Right atrium auricular region (tissue), 2 donors: Measurements from ENCODE around the gene BTBD7. TPM values are rescaled to one million over a fixed set of nuclear protein-coding genes. Genes with fewer than 3 reads are reported as not detected.

ENCODE experiments used
- DNase-seq: peaks from one replicate; pipeline ENCODE4 v3.0.0-alpha.2; 2019; ENCODE audit warnings: low spot score
- H3K27ac ChIP-seq, 2 donors: fragments of 200-600 bp; sonication (generic); 1 replicate in 1 of 2; 2 replicates in 1 of 2; pipeline ENCODE4 v1.5.1; 2016 to 2019
- H3K27me3 ChIP-seq, 2 donors: fragments of 200-600 bp; sonication (generic); one replicate each; pipeline versions ENCODE4 v1.5.1 to v1.6.0; 2017 to 2019
- H3K36me3 ChIP-seq: fragments of 200-600 bp; sonication (generic); one replicate; pipeline ENCODE4 v1.5.1; 2016
- H3K4me1 ChIP-seq, 2 donors: fragments of 200-600 bp; sonication (generic); one replicate each; pipeline versions ENCODE4 v1.5.1 to v1.6.0; 2017 to 2019
- H3K4me3 ChIP-seq, 2 donors: fragments of 200-600 bp; sonication (generic); 1 replicate in 1 of 2; 2 replicates in 1 of 2; pipeline ENCODE4 v1.5.1; 2017 to 2019; ENCODE audit warnings: mild to moderate bottlenecking in 1 of 2, moderate library complexity in 1 of 2
- H3K9me3 ChIP-seq, 2 donors: fragments of 200-600 bp; sonication (generic); one replicate each; pipeline ENCODE4 v1.5.1; 2019
- total RNA-seq, 2 donors: library from RNA; depleted of rRNA; stranded (reverse); fragments of >200 nt; gene quantifications; one replicate each; pipeline ENCODE4 v1.1.0, GENCODE V29; 2016
- TF ChIP-seq, protein P1 (sequence below), 2 donors: fragments of 200-600 bp; sonication (generic); IDR thresholded peaks; one replicate each; pipeline ENCODE4 v1.5.1; 2019; ENCODE audit warnings: antibody characterized with exemption in 2 of 2

Gene BTBD7
- total RNA-seq, 2 donors from 2014 or later = 13.3 to 17.6 TPM

DNA sequence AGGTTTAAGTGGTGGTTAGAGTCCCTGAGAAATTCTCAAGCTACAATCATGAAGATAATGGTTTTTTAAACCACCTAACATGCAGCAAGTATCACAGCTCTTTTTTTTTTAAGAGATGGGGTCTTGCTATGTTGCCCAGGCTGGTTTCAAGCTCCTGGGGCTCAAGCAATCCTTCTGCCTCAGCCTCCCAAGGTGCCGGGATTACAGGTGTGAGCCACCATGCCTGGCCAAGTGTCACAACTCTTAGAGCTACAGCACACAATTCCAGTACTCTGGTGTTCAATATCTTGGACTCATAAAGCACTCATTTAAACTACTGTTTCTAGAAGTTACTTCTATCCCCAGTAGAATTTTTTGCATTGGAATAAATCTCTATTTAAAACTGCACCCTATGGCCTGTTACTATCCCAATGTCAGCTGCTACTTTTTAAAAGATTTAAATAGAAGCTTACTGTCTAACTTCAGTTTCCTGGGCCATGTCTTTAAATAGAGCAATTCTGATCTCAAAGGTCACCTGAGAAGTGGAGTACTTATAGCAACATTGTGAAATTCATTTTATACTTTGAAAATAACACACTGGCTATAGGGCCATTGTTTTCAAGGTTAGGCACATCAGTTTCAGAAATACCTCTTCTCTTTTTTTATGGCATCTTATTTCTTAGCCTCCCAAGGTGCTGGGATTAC is 137.4 kb downstream of the BTBD7 start:
- DNase-seq = no peak
- H3K27ac ChIP-seq = no peak overlapping the region
- H3K4me1 ChIP-seq = no peaks in the 10 kb centered on the region
- TF ChIP-seq, protein P1, sequence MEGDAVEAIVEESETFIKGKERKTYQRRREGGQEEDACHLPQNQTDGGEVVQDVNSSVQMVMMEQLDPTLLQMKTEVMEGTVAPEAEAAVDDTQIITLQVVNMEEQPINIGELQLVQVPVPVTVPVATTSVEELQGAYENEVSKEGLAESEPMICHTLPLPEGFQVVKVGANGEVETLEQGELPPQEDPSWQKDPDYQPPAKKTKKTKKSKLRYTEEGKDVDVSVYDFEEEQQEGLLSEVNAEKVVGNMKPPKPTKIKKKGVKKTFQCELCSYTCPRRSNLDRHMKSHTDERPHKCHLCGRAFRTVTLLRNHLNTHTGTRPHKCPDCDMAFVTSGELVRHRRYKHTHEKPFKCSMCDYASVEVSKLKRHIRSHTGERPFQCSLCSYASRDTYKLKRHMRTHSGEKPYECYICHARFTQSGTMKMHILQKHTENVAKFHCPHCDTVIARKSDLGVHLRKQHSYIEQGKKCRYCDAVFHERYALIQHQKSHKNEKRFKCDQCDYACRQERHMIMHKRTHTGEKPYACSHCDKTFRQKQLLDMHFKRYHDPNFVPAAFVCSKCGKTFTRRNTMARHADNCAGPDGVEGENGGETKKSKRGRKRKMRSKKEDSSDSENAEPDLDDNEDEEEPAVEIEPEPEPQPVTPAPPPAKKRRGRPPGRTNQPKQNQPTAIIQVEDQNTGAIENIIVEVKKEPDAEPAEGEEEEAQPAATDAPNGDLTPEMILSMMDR (IDR thresholded peaks at IDR 0.05) = no peak
- no peaks in the 10 kb centered on the region for H3K9me3 ChIP-seq
- no peaks in the 10 kb centered on the region for H3K36me3 ChIP-seq
- no peak overlapping the region for H3K4me3 ChIP-seq
- no peaks in the 10 kb centered on the region for H3K27me3 ChIP-seq

Other genes starting within 250 kb of the BTBD7 start
- 10 to 100 TPM; 58.3 to 76.0 TPM for gene ITPK1, start 217.1 kb downstream of the BTBD7 start, total RNA-seq
- gene MOAP1, start 148.1 kb downstream of the BTBD7 start, total RNA-seq = 10 to 100 TPM; 40.1 to 47.1 TPM
- 10 to 100 TPM in 1 of 2 donors, 1 to 10 TPM in 1; 8.3 to 10.0 TPM for gene LYSET, start 147.7 kb downstream of the BTBD7 start, total RNA-seq
- gene GON7, start 126.0 kb downstream of the BTBD7 start, total RNA-seq = 10 to 100 TPM in 1 of 2 donors, 1 to 10 TPM in 1; 7.8 to 11.9 TPM
- 10 to 100 TPM; 22.6 to 26.2 TPM for gene UBR7, start 125.8 kb downstream of the BTBD7 start, total RNA-seq
- gene COX8C, start 14.1 kb upstream of the BTBD7 start, total RNA-seq = not detected
- gene UNC79, start 97.9 kb upstream of the BTBD7 start, total RNA-seq = under 1 TPM; 0.19 to 0.31 TPM